Measurements from ENCODE around the gene RNU4-1.

- no peak for TF ChIP-seq FOS (IDR thresholded peaks at IDR 0.05; ENCODE audit: borderline replicate concordance, extremely low read depth, insufficient read length)
- TF ChIP-seq CHD1 (IDR thresholded peaks at IDR 0.05; ENCODE audit: low read depth, low read length): no peak
- TF ChIP-seq CTCF (IDR thresholded peaks at IDR 0.05 in 2 of 3, conservative IDR thresholded peaks at IDR 0.05 in 1 of 3; ENCODE audit: control insufficient read depth in 2 of 3, extremely low read depth in 1 of 3, insufficient read depth in 1 of 3, low read depth in 3 of 3, low read length in 3 of 3): no peak
- TF ChIP-seq, protein P1, sequence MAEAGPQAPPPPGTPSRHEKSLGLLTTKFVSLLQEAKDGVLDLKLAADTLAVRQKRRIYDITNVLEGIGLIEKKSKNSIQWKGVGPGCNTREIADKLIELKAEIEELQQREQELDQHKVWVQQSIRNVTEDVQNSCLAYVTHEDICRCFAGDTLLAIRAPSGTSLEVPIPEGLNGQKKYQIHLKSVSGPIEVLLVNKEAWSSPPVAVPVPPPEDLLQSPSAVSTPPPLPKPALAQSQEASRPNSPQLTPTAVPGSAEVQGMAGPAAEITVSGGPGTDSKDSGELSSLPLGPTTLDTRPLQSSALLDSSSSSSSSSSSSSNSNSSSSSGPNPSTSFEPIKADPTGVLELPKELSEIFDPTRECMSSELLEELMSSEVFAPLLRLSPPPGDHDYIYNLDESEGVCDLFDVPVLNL (IDR thresholded peaks at IDR 0.05; ENCODE audit: low read depth, low read length): no peak
- TF ChIP-seq, protein P2, sequence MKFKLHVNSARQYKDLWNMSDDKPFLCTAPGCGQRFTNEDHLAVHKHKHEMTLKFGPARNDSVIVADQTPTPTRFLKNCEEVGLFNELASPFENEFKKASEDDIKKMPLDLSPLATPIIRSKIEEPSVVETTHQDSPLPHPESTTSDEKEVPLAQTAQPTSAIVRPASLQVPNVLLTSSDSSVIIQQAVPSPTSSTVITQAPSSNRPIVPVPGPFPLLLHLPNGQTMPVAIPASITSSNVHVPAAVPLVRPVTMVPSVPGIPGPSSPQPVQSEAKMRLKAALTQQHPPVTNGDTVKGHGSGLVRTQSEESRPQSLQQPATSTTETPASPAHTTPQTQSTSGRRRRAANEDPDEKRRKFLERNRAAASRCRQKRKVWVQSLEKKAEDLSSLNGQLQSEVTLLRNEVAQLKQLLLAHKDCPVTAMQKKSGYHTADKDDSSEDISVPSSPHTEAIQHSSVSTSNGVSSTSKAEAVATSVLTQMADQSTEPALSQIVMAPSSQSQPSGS (IDR thresholded peaks at IDR 0.05; ENCODE audit: low read length): no peak
- TF ChIP-seq SP1 (IDR thresholded peaks at IDR 0.05; ENCODE audit: low read depth, low read length): no peak
- no peak for TF ChIP-seq NFIC (IDR thresholded peaks at IDR 0.05; ENCODE audit: low read depth, low read length)
- no peak for TF ChIP-seq IKZF2 (IDR thresholded peaks at IDR 0.05)
- TF ChIP-seq NFYA (IDR thresholded peaks at IDR 0.05; ENCODE audit: borderline replicate concordance, low read depth, low read length): no peak
- TF ChIP-seq BRCA1 (IDR thresholded peaks at IDR 0.05; ENCODE audit: low read depth, low read length): no peak
- TF ChIP-seq CREM (IDR thresholded peaks at IDR 0.05; ENCODE audit: low read depth): no peak
- no peak for TF ChIP-seq POLR2AphosphoS5 (IDR thresholded peaks at IDR 0.05; ENCODE audit: low read length)
- TF ChIP-seq POLR2A (IDR thresholded peaks at IDR 0.05; ENCODE audit: low read depth, low read length): no peak
Measured at GRCh38 chr12:120263748-120264085, 29.3 kb downstream of the RNU4-1 start.

All from GM12878 (cell line).